Activated T-helper 2 cell treated with anti-CD3 and anti-CD28 coated beads, Interferon-gamma antibody, Interleukin-2, Interleukin-4, amounts not matched to agents 10 μg/mL and 5 μg/mL and 100 μg/mL, durations not matched to agents 14 hours and 24 hours and 36 hours (primary cell): ENCODE data around the gene NANOG. TPM values are rescaled to one million over a fixed set of nuclear protein-coding genes. Genes with fewer than 3 reads are reported as not detected.
"Not testable (repeated sequence)": the region's sequence is repeated elsewhere in the genome, so short reads cannot be mapped to it uniquely, and the experiment has no call there.

Experiments used
- DNase-seq: peaks from one replicate; pipeline ENCODE4 v3.0.0; 2021; ENCODE audit warnings: low spot score
- H3K27ac Mint-ChIP-seq: one replicate; pipeline ENCODE4 v1.8.0; 2021; ENCODE audit warnings: mixed read lengths
- H3K27me3 Mint-ChIP-seq: one replicate; pipeline ENCODE4 v1.8.0; 2021; ENCODE audit warnings: low read depth, mixed read lengths
- H3K36me3 Mint-ChIP-seq: one replicate; pipeline ENCODE4 v1.8.0; 2021; ENCODE audit warnings: low read depth, mixed read lengths
- H3K4me1 Mint-ChIP-seq: one replicate; pipeline ENCODE4 v1.8.0; 2021; ENCODE audit warnings: low read depth, mixed read lengths
- H3K4me3 Mint-ChIP-seq: one replicate; pipeline ENCODE4 v1.8.0; 2021; ENCODE audit warnings: low read depth, mild to moderate bottlenecking, moderate library complexity, mixed read lengths
- H3K9me3 Mint-ChIP-seq: one replicate; pipeline ENCODE4 v1.8.0; 2021; ENCODE audit warnings: mixed read lengths
- intact Hi-C: fragments of 100-400 bp; cut with micrococcal nuclease; formaldehyde crosslinking; loops from one replicate; pipeline ENCODE4 v1.15.1; 2023
- total RNA-seq: library from RNA; stranded (reverse); gene quantifications from 2 replicates; pipeline ENCODE4 v1.2.3, GENCODE V29; 2022

Gene NANOG
- total RNA-seq, 1 donor from 2014 or later = not detected

GRCh38 chr12:7832059-7832696 is 43.0 kb downstream of the NANOG start:
- Mint-ChIP-seq H3K27ac (no peak overlapping the region), H3K27me3 (peaks cover 1% of the 10 kb centered on the region), H3K4me1 (peaks cover 3% of the 10 kb centered on the region), H3K9me3 (no peaks in the 10 kb centered on the region), H3K36me3 (no peaks in the 10 kb centered on the region), H3K4me3 (no peak overlapping the region)
- peak; percentile 14 for DNase-seq
- intact Hi-C loops = no loop called here

GRCh38 chr12:7833201-7833600 is 44.0 kb downstream of the NANOG start:
- H3K27me3 Mint-ChIP-seq, H3K27ac Mint-ChIP-seq, H3K9me3 Mint-ChIP-seq, H3K4me1 Mint-ChIP-seq, H3K36me3 Mint-ChIP-seq, intact Hi-C loops, H3K4me3 Mint-ChIP-seq, DNase-seq: not testable (repeated sequence)

GRCh38 chr12:7833831-7834230 is 44.6 kb downstream of the NANOG start:
- no peaks in the 10 kb centered on the region for H3K9me3 Mint-ChIP-seq
- H3K27ac Mint-ChIP-seq = no peak overlapping the region
- intact Hi-C loops = no loop called here
- no peak overlapping the region for H3K4me3 Mint-ChIP-seq
- peaks cover 3% of the 10 kb centered on the region for H3K4me1 Mint-ChIP-seq
- no peak for DNase-seq
- H3K27me3 Mint-ChIP-seq = peaks cover 1% of the 10 kb centered on the region
- no peaks in the 10 kb centered on the region for H3K36me3 Mint-ChIP-seq

GRCh38 chr12:7834701-7835100 is 45.5 kb downstream of the NANOG start:
- no peak for DNase-seq
- H3K4me3 Mint-ChIP-seq = no peak overlapping the region
- H3K9me3 Mint-ChIP-seq = no peaks in the 10 kb centered on the region
- H3K36me3 Mint-ChIP-seq = no peaks in the 10 kb centered on the region
- peaks cover 1% of the 10 kb centered on the region for H3K27me3 Mint-ChIP-seq
- intact Hi-C loops = no loop called here
- no peak overlapping the region for H3K27ac Mint-ChIP-seq
- peaks cover 3% of the 10 kb centered on the region for H3K4me1 Mint-ChIP-seq

- H3K36me3 Mint-ChIP-seq = no peaks in the 10 kb centered on the region
- DNase-seq = no peak
- H3K27ac Mint-ChIP-seq = no peak overlapping the region
- intact Hi-C loops = no loop called here
- H3K9me3 Mint-ChIP-seq = no peaks in the 10 kb centered on the region
- H3K4me1 Mint-ChIP-seq = peaks cover 3% of the 10 kb centered on the region
- H3K27me3 Mint-ChIP-seq = peaks cover 1% of the 10 kb centered on the region
- H3K4me3 Mint-ChIP-seq = no peak overlapping the region
These were observed 45.9 kb downstream of the NANOG start for GRCh38 chr12:7835116-7835515.

- intact Hi-C loops = no loop called here
- no peak overlapping the region for H3K27ac Mint-ChIP-seq
- peaks cover 1% of the 10 kb centered on the region for H3K27me3 Mint-ChIP-seq
- no peaks in the 10 kb centered on the region for H3K36me3 Mint-ChIP-seq
- no peak for DNase-seq
- peaks cover 3% of the 10 kb centered on the region for H3K4me1 Mint-ChIP-seq
- no peak overlapping the region for H3K4me3 Mint-ChIP-seq
- H3K9me3 Mint-ChIP-seq = no peaks in the 10 kb centered on the region
These were observed 46.6 kb downstream of the NANOG start for GRCh38 chr12:7835766-7836165.

GRCh38 chr12:7837366-7837765 is 48.2 kb downstream of the NANOG start:
- no peaks in the 10 kb centered on the region for H3K9me3 Mint-ChIP-seq
- H3K4me3 Mint-ChIP-seq = no peak overlapping the region
- no peak overlapping the region for H3K27ac Mint-ChIP-seq
- H3K4me1 Mint-ChIP-seq = peaks cover under 1% of the 10 kb centered on the region
- no peaks in the 10 kb centered on the region for H3K36me3 Mint-ChIP-seq
- DNase-seq = no peak
- intact Hi-C loops = no loop called here
- H3K27me3 Mint-ChIP-seq = peaks cover 6% of the 10 kb centered on the region

GRCh38 chr12:7839226-7839625 is 50.0 kb downstream of the NANOG start:
- H3K4me3 Mint-ChIP-seq, DNase-seq, H3K27ac Mint-ChIP-seq, H3K9me3 Mint-ChIP-seq, H3K36me3 Mint-ChIP-seq, intact Hi-C loops, H3K4me1 Mint-ChIP-seq: not testable (repeated sequence)
- peaks cover 11% of the 10 kb centered on the region for H3K27me3 Mint-ChIP-seq

GRCh38 chr12:7839848-7840247 is 50.6 kb downstream of the NANOG start:
- intact Hi-C loops, H3K4me3 Mint-ChIP-seq, H3K9me3 Mint-ChIP-seq, H3K4me1 Mint-ChIP-seq, H3K27ac Mint-ChIP-seq, H3K36me3 Mint-ChIP-seq, DNase-seq: not testable (repeated sequence)
- peaks cover 12% of the 10 kb centered on the region for H3K27me3 Mint-ChIP-seq

GRCh38 chr12:7842444-7842843 is 53.2 kb downstream of the NANOG start:
- intact Hi-C loops, H3K9me3 Mint-ChIP-seq, H3K27ac Mint-ChIP-seq, H3K4me3 Mint-ChIP-seq, DNase-seq, H3K4me1 Mint-ChIP-seq, H3K36me3 Mint-ChIP-seq: not testable (repeated sequence)
- peaks cover 14% of the 10 kb centered on the region for H3K27me3 Mint-ChIP-seq

- H3K27ac Mint-ChIP-seq, H3K9me3 Mint-ChIP-seq, H3K4me3 Mint-ChIP-seq, H3K36me3 Mint-ChIP-seq, DNase-seq, intact Hi-C loops, H3K4me1 Mint-ChIP-seq: not testable (repeated sequence)
- peaks cover 17% of the 10 kb centered on the region for H3K27me3 Mint-ChIP-seq
These were observed 53.9 kb downstream of the NANOG start for GRCh38 chr12:7843149-7843548.

- peak overlapping the region; percentile 42 for H3K4me3 Mint-ChIP-seq
- peaks cover 17% of the 10 kb centered on the region for H3K27me3 Mint-ChIP-seq
- H3K27ac Mint-ChIP-seq = peak overlapping the region; percentile 71
- intact Hi-C loops, DNase-seq, H3K4me1 Mint-ChIP-seq, H3K36me3 Mint-ChIP-seq, H3K9me3 Mint-ChIP-seq: not testable (repeated sequence)
These were observed 54.4 kb downstream of the NANOG start for GRCh38 chr12:7843583-7843982.

GRCh38 chr12:7844116-7844515 is 54.9 kb downstream of the NANOG start:
- H3K4me1 Mint-ChIP-seq = peaks cover 9% of the 10 kb centered on the region
- intact Hi-C loops = no loop called here
- H3K36me3 Mint-ChIP-seq = no peaks in the 10 kb centered on the region
- H3K27ac Mint-ChIP-seq = no peak overlapping the region
- no peak for DNase-seq
- H3K4me3 Mint-ChIP-seq = no peak overlapping the region
- peaks cover 17% of the 10 kb centered on the region for H3K27me3 Mint-ChIP-seq
- no peaks in the 10 kb centered on the region for H3K9me3 Mint-ChIP-seq
